HG02610 (cell line): Measurements from ENCODE around the gene DDX43.
A peak's percentile ranks its signal among the peaks of the same experiment; 100 is the strongest.
"Not testable (repeated sequence)": the region's sequence is repeated elsewhere in the genome, so short reads cannot be mapped to it uniquely, and the experiment has no call there.

Experiments
- ATAC-seq: cut with Tn5 transposase; IDR thresholded peaks from one replicate; pipeline ENCODE4 v1.9.1; 2021; ENCODE audit warnings: mild to moderate bottlenecking, moderate library complexity; ENCODE audit not compliant: unreplicated experiment

The DDX43 gene

GRCh38 chr6:73388800-73389512 is 5.7 kb upstream of the DDX43 start:
- ATAC-seq: peak; percentile 82

GRCh38 chr6:73389854-73390253 is 4.8 kb upstream of the DDX43 start:
- no peak for ATAC-seq

GRCh38 chr6:73391675-73392074 is 3.0 kb upstream of the DDX43 start:
- no peak for ATAC-seq

GRCh38 chr6:73392188-73392587 is 2.4 kb upstream of the DDX43 start:
- not testable (repeated sequence) for ATAC-seq

- no peak for ATAC-seq
Observed at GRCh38 chr6:73393278-73393677, 1.4 kb upstream of the DDX43 start.

GRCh38 chr6:73395875-73396274 is 1.2 kb downstream of the DDX43 start:
- ATAC-seq: no peak

- no peak for ATAC-seq
Observed at GRCh38 chr6:73400656-73401055, 6.0 kb downstream of the DDX43 start.

GRCh38 chr6:73409395-73409794 is 14.8 kb downstream of the DDX43 start:
- no peak for ATAC-seq

GRCh38 chr6:73413102-73413501 is 18.5 kb downstream of the DDX43 start:
- ATAC-seq: no peak

GRCh38 chr6:73418081-73418741 is 23.6 kb downstream of the DDX43 start:
- ATAC-seq: no peak

GRCh38 chr6:73421534-73421933 is 26.9 kb downstream of the DDX43 start:
- no peak for ATAC-seq

GRCh38 chr6:73435236-73435635 is 40.6 kb downstream of the DDX43 start:
- no peak for ATAC-seq

- no peak for ATAC-seq
Observed at GRCh38 chr6:73443555-73443954, 48.9 kb downstream of the DDX43 start.

GRCh38 chr6:73451223-73452106 is 56.8 kb downstream of the DDX43 start:
- ATAC-seq: peak; percentile 56

GRCh38 chr6:73452107-73452461 is 57.5 kb downstream of the DDX43 start, which contains the start of gene CGAS:
Gene CGAS (minus strand): TSS chr6:73452297. CDS start chr6:73452181, 116 bp downstream.
- peak; percentile 76 for ATAC-seq

- ATAC-seq: no peak
Observed at GRCh38 chr6:73455865-73456629, 61.4 kb downstream of the DDX43 start.

GRCh38 chr6:73459474-73459873 is 64.8 kb downstream of the DDX43 start:
- ATAC-seq: not testable (repeated sequence)

GRCh38 chr6:73460056-73460455 is 65.4 kb downstream of the DDX43 start:
- ATAC-seq: no peak

GRCh38 chr6:73461537-73462350 is 67.1 kb downstream of the DDX43 start, which contains the start of gene MTO1:
Gene MTO1 (plus strand): TSS chr6:73461737. CDS start chr6:73461855, 118 bp downstream.
- ATAC-seq: peak; percentile 96
